Dendritic cell treated with granulocyte-macrophage colony-stimulating factor and Interleukin-4, amounts not matched to agents 40 ng/mL and 50 ng/mL, for 4 days (primary cell): Measurements from ENCODE around the gene ZNF507.

ENCODE experiments used
- H3K27ac Mint-ChIP-seq: one replicate; pipeline ENCODE4 v1.8.0; 2022; ENCODE audit warnings: mild to moderate bottlenecking, mixed read lengths
- H3K27me3 Mint-ChIP-seq: one replicate; pipeline ENCODE4 v1.8.0; 2022; ENCODE audit warnings: mild to moderate bottlenecking, mixed read lengths
- H3K36me3 Mint-ChIP-seq: one replicate; pipeline ENCODE4 v1.8.0; 2022; ENCODE audit warnings: low read depth, mixed read lengths
- H3K4me1 Mint-ChIP-seq: one replicate; pipeline ENCODE4 v1.8.0; 2022; ENCODE audit warnings: low read depth, mixed read lengths
- H3K4me3 Mint-ChIP-seq: one replicate; pipeline ENCODE4 v1.8.0; 2022; ENCODE audit warnings: mild to moderate bottlenecking, moderate library complexity, mixed read lengths
- H3K9me3 Mint-ChIP-seq: one replicate; pipeline ENCODE4 v1.8.0; 2022; ENCODE audit warnings: mixed read lengths
- intact Hi-C: fragments of 100-400 bp; cut with micrococcal nuclease; formaldehyde crosslinking; loops from one replicate; pipeline ENCODE4 v1.15.0; 2022

Gene ZNF507

GRCh38 chr19:32345261-32346207 is at the start of gene ZNF507:
ZNF507 (plus strand) TSS chr19:32345610; CDS start chr19:32352831, 7,221 bp downstream.
- H3K9me3 Mint-ChIP-seq: no peaks in the 10 kb centered on the region
- peak within 1 kb of the TSS; percentile 45 for H3K27ac Mint-ChIP-seq
- peaks cover 91% of the 10 kb centered on the region for H3K27me3 Mint-ChIP-seq
- H3K4me1 Mint-ChIP-seq: peaks cover 10% of the 10 kb centered on the region
- H3K36me3 Mint-ChIP-seq: no peaks in the 10 kb centered on the region
- intact Hi-C loops: loop anchor here (10.0 kb wide), 1 partner anchor 229 kb away; no protein-coding TSS in a partner anchor
- peak within 1 kb of the TSS; percentile 84 for H3K4me3 Mint-ChIP-seq

- H3K36me3 Mint-ChIP-seq: no peaks in the 10 kb centered on the region
- intact Hi-C loops: no loop called here
- no peak overlapping the region for H3K27ac Mint-ChIP-seq
- no peak overlapping the region for H3K4me3 Mint-ChIP-seq
- no peaks in the 10 kb centered on the region for H3K4me1 Mint-ChIP-seq
- peaks cover 68% of the 10 kb centered on the region for H3K27me3 Mint-ChIP-seq
- H3K9me3 Mint-ChIP-seq: no peaks in the 10 kb centered on the region
Measured at GRCh38 chr19:32296694-32297093, 48.7 kb upstream of the ZNF507 start.

GRCh38 chr19:32302778-32303177 is 42.6 kb upstream of the ZNF507 start:
- H3K27ac Mint-ChIP-seq: no peak overlapping the region
- no peaks in the 10 kb centered on the region for H3K36me3 Mint-ChIP-seq
- peaks cover 50% of the 10 kb centered on the region for H3K27me3 Mint-ChIP-seq
- H3K4me3 Mint-ChIP-seq: no peak overlapping the region
- intact Hi-C loops: no loop called here
- H3K9me3 Mint-ChIP-seq: peaks cover 16% of the 10 kb centered on the region
- H3K4me1 Mint-ChIP-seq: no peaks in the 10 kb centered on the region

GRCh38 chr19:32303193-32303592 is 42.2 kb upstream of the ZNF507 start:
- Mint-ChIP-seq H3K36me3 (no peaks in the 10 kb centered on the region), H3K4me1 (no peaks in the 10 kb centered on the region), H3K27me3 (peaks cover 46% of the 10 kb centered on the region), H3K4me3 (no peak overlapping the region), H3K27ac (no peak overlapping the region), H3K9me3 (peaks cover 16% of the 10 kb centered on the region)
- intact Hi-C loops: no loop called here

GRCh38 chr19:32307591-32307990 is 37.8 kb upstream of the ZNF507 start:
- Mint-ChIP-seq H3K27ac (no peak overlapping the region), H3K4me1 (no peaks in the 10 kb centered on the region), H3K36me3 (no peaks in the 10 kb centered on the region), H3K9me3 (peaks cover 14% of the 10 kb centered on the region), H3K27me3 (peaks cover 63% of the 10 kb centered on the region), H3K4me3 (no peak overlapping the region)
- intact Hi-C loops: no loop called here

- H3K27me3 Mint-ChIP-seq: peaks cover 62% of the 10 kb centered on the region
- no peak overlapping the region for H3K27ac Mint-ChIP-seq
- no peaks in the 10 kb centered on the region for H3K36me3 Mint-ChIP-seq
- peaks cover 4% of the 10 kb centered on the region for H3K9me3 Mint-ChIP-seq
- no peaks in the 10 kb centered on the region for H3K4me1 Mint-ChIP-seq
- intact Hi-C loops: no loop called here
- H3K4me3 Mint-ChIP-seq: no peak overlapping the region
Measured at GRCh38 chr19:32308431-32309077, 36.9 kb upstream of the ZNF507 start.

- Mint-ChIP-seq H3K36me3 (no peaks in the 10 kb centered on the region), H3K9me3 (no peaks in the 10 kb centered on the region), H3K27ac (no peak overlapping the region), H3K27me3 (peaks cover 65% of the 10 kb centered on the region), H3K4me3 (no peak overlapping the region), H3K4me1 (no peaks in the 10 kb centered on the region)
- intact Hi-C loops: no loop called here
Measured at GRCh38 chr19:32309711-32310390, 35.6 kb upstream of the ZNF507 start.

- peaks cover 78% of the 10 kb centered on the region for H3K27me3 Mint-ChIP-seq
- intact Hi-C loops: no loop called here
- no peak overlapping the region for H3K27ac Mint-ChIP-seq
- H3K9me3 Mint-ChIP-seq: no peaks in the 10 kb centered on the region
- H3K4me3 Mint-ChIP-seq: no peak overlapping the region
- no peaks in the 10 kb centered on the region for H3K36me3 Mint-ChIP-seq
- H3K4me1 Mint-ChIP-seq: no peaks in the 10 kb centered on the region
Measured at GRCh38 chr19:32311371-32311770, 34.0 kb upstream of the ZNF507 start.

GRCh38 chr19:32313569-32314265 is 31.7 kb upstream of the ZNF507 start:
- H3K9me3 Mint-ChIP-seq: no peaks in the 10 kb centered on the region
- no peak overlapping the region for H3K27ac Mint-ChIP-seq
- peaks cover 82% of the 10 kb centered on the region for H3K27me3 Mint-ChIP-seq
- H3K4me3 Mint-ChIP-seq: no peak overlapping the region
- H3K36me3 Mint-ChIP-seq: no peaks in the 10 kb centered on the region
- intact Hi-C loops: no loop called here
- no peaks in the 10 kb centered on the region for H3K4me1 Mint-ChIP-seq

- H3K4me1 Mint-ChIP-seq: no peaks in the 10 kb centered on the region
- peaks cover 80% of the 10 kb centered on the region for H3K27me3 Mint-ChIP-seq
- H3K27ac Mint-ChIP-seq: no peak overlapping the region
- H3K4me3 Mint-ChIP-seq: no peak overlapping the region
- H3K9me3 Mint-ChIP-seq: no peaks in the 10 kb centered on the region
- H3K36me3 Mint-ChIP-seq: no peaks in the 10 kb centered on the region
- intact Hi-C loops: no loop called here
Measured at GRCh38 chr19:32316034-32316433, 29.4 kb upstream of the ZNF507 start.

- H3K27ac Mint-ChIP-seq: no peak overlapping the region
- intact Hi-C loops: no loop called here
- no peak overlapping the region for H3K4me3 Mint-ChIP-seq
- H3K9me3 Mint-ChIP-seq: no peaks in the 10 kb centered on the region
- H3K27me3 Mint-ChIP-seq: peaks cover 77% of the 10 kb centered on the region
- H3K36me3 Mint-ChIP-seq: no peaks in the 10 kb centered on the region
- H3K4me1 Mint-ChIP-seq: no peaks in the 10 kb centered on the region
Measured at GRCh38 chr19:32317086-32317485, 28.3 kb upstream of the ZNF507 start.

GRCh38 chr19:32318884-32319520 is 26.4 kb upstream of the ZNF507 start:
- no peaks in the 10 kb centered on the region for H3K4me1 Mint-ChIP-seq
- intact Hi-C loops: no loop called here
- H3K27me3 Mint-ChIP-seq: peaks cover 79% of the 10 kb centered on the region
- no peak overlapping the region for H3K27ac Mint-ChIP-seq
- H3K4me3 Mint-ChIP-seq: no peak overlapping the region
- H3K9me3 Mint-ChIP-seq: no peaks in the 10 kb centered on the region
- no peaks in the 10 kb centered on the region for H3K36me3 Mint-ChIP-seq

- no peaks in the 10 kb centered on the region for H3K4me1 Mint-ChIP-seq
- no peaks in the 10 kb centered on the region for H3K36me3 Mint-ChIP-seq
- H3K27me3 Mint-ChIP-seq: peaks cover 84% of the 10 kb centered on the region
- H3K9me3 Mint-ChIP-seq: no peaks in the 10 kb centered on the region
- intact Hi-C loops: no loop called here
- no peak overlapping the region for H3K27ac Mint-ChIP-seq
- no peak overlapping the region for H3K4me3 Mint-ChIP-seq
Measured at GRCh38 chr19:32322541-32322940, 22.9 kb upstream of the ZNF507 start.
